Heart left ventricle (tissue), 13 donors: ENCODE results near the gene FIG4.

ENCODE experiments used
- CTCF ChIP-seq, 12 donors: fragments of 200-600 bp; sonication (generic) in 4 of 12; IDR thresholded peaks; one replicate each; pipeline versions ENCODE4 v1.5.0 to v1.8.0; 2018 to 2022; ENCODE audit warnings: antibody characterized with exemption in 12 of 12, mild to moderate bottlenecking in 5 of 12
- POLR2A ChIP-seq, 2 donors: fragments of 450-650 bp; IDR thresholded peaks; one replicate each; pipeline ENCODE4 v1.6.1; 2017; ENCODE audit warnings: antibody characterized with exemption in 2 of 2, mild to moderate bottlenecking in 2 of 2, moderate library complexity in 2 of 2
- donor health status: ischemic (EF 13 %, LVEDD 7.1; RV severe dilation, severe dysfunction).
- donor health status: DM: no; HTN: yes; CAD: no.
- donor health status: DM: no; HTN: no; CAD: no.
- donor health status: ischemic (EF 25% LVEDD 6.9; RV normal size, moderate dysfunction).
- donor health status: ischemic (EF 25% LVEDD 5.7; RV mildly dilated, moderate dysfunction).
- donor health status: ischemic (EF 35%, LVEDD 5.7; RV mildly dilated, moderate dysfunction).
- donor health status: nonischemic (EF 11% LVEDD 7.7; RV severe dilation, severe dysfunction).
- donor health status: DM: yes; HTN: yes; CAD: no.
- donor health status: PGD.
- donor health status: ischemic (EF 29% LVEDD 5.4; RV normal size, mild dysfunction).
- donor health status: nonischemic (EF 23%, LVEDD 6.1; RV moderate dilation, normal function).

GRCh38 chr6:109787312-109787711 lies 96.2 kb downstream of the FIG4 start:
- no peak for TF ChIP-seq CTCF (IDR thresholded peaks at IDR 0.05)
- TF ChIP-seq POLR2A (IDR thresholded peaks at IDR 0.05) = no peak
